HG03439 (cell line): ENCODE data around the gene SNRNP48.

Experiments
- ATAC-seq: cut with Tn5 transposase; IDR thresholded peaks from one replicate; pipeline ENCODE4 v1.9.1; 2021; ENCODE audit warnings: mild to moderate bottlenecking, moderate library complexity; ENCODE audit not compliant: unreplicated experiment

SNRNP48 gene

GRCh38 chr6:7589949-7590917, at the start of gene SNRNP48:
Gene SNRNP48 (plus strand): TSS chr6:7590198. CDS start chr6:7590258, 60 bp downstream.
- peak; percentile 99 for ATAC-seq

GRCh38 chr6:7540595-7540994, 49.4 kb upstream of the SNRNP48 start:
- ATAC-seq: no peak

GRCh38 chr6:7541175-7542064, 48.6 kb upstream of the SNRNP48 start, which contains the start of gene DSP:
Gene DSP (plus strand): TSS chr6:7541671. CDS start chr6:7541916, 245 bp downstream.
- no peak for ATAC-seq

GRCh38 chr6:7542065-7542873, 47.7 kb upstream of the SNRNP48 start:
- no peak for ATAC-seq

GRCh38 chr6:7542874-7543624, 46.9 kb upstream of the SNRNP48 start:
- no peak for ATAC-seq

DNA sequence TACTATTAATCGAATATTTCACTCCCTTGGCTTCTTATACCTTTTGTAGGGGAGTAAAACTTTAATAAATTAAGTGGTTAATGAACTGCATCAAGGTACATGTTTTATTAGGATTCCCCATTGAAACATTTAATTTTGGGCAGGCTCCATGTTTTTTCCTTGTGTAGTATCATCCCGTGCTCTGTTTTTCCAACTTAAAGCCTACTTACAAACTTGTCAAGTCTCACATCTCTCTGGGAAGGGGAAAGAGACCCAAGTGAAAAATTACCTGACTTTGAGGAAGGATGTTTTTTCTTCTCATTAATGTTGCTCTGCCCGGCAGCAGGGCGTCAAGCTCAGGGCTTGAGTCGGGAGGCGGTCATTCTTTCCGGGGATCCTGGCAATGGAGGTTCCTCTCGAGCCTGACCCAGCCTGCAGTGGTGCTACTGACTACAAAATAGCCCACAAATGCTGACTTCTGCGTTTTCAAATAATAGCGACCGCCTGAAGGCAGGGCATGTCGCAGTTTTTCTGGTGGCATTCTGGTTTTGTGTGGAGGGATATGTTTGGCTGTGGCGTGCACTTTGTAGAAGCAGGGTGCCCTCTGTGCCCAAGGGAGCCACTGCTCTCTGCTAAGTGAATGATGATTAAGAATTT, 46.1 kb upstream of the SNRNP48 start:
- ATAC-seq: no peak

- no peak for ATAC-seq
Observed at GRCh38 chr6:7544597-7544996, 45.4 kb upstream of the SNRNP48 start.

DNA sequence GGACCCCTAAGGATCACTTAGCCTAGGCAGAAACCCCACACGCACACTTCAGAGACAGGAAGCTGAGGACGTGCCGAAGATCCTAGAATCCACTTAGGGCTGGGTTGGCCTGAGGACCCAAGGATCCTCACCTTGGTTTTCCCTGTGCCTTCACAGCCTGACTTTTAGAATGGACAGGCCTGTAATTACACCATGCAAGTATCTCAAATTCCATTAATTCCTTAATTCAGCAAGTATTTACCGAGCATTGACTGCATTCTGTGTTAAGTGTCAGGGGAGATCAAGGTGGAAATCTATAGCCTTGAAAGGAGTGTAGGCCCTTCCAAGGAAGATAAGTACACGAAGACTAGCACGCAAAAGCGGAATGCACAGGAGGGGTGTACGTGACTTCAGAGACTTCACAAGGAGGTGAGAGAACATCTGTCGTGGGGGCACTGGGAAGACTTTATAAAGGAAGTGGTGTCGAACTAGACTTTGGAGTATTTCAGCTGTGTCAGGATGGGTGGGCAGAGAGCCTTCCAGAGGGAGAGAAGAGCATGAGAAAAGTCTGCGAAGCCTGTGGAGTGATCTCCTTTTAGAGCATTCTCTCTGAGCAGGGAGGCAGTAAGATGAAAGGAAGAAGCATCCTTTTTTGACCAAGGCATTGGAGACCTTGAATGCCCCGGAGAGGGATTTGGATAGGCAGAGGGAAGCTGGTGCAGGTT, 44.5 kb upstream of the SNRNP48 start:
- ATAC-seq: no peak

GRCh38 chr6:7546020-7546369, 44.0 kb upstream of the SNRNP48 start:
- ATAC-seq: no peak

DNA sequence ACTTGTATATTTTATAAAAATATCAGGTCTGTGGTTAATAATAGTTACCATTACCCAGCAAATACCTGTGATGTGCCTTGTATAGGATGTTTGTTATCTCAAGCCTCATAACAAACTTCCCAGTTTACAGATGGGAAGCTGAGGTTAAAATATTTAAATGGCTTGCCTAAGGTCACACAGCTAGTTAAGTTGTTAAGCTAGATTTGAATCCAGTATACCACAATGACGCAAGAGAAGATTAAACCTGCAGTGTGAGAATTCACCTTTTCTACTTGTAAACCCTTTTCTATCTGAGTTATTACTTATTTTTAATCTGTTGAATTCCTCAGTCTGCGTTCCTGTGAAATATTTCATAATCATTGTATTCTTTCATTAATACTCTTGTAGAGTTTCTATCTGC, 43.6 kb upstream of the SNRNP48 start:
- no peak for ATAC-seq

DNA sequence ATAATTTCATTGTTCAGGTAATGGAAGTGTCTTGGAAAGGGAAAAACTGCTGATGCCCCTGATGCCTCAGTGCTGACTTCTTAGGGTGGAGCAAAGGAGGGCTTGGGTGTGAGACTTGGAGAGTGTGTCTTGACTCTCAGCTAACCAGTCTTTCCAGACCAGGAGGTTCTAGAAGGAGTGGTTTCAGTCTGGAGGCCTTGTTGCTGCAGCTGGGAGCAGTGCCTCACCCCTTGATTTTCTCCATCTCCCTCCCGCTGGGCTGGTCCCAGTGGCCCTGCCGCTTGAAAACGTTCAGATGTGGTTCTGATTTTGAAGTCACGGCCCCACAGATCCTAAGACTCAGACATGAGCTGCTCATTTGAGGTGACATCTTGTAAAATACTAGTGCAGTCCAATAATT, 43.1 kb upstream of the SNRNP48 start:
- no peak for ATAC-seq

GRCh38 chr6:7547315-7547714, 42.7 kb upstream of the SNRNP48 start:
- ATAC-seq: no peak

- ATAC-seq: no peak
Observed at GRCh38 chr6:7550433-7550801, 39.6 kb upstream of the SNRNP48 start.

GRCh38 chr6:7554533-7555275, 35.3 kb upstream of the SNRNP48 start:
- no peak for ATAC-seq

- ATAC-seq: no peak
Observed at GRCh38 chr6:7555671-7556070, 34.3 kb upstream of the SNRNP48 start.

GRCh38 chr6:7556394-7557106, 33.4 kb upstream of the SNRNP48 start:
- no peak for ATAC-seq

DNA sequence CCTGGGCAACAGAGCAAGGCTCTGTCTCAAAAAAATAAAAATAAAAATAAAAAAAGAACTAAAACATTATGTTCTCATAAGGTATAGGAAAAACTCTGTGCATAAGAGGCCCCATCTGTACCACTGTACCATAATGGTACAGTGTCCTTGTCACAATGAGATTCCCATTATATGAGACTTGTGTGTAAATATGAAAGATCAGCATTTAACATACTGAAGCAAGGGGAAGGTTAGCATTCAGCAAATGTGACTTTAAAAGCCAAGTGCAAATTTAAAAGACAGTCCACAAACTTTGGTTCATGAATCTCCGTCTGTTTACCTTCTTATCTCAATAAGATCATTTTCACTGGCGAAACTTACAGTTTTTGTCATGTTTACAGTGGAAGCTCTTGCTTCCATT, 32.3 kb upstream of the SNRNP48 start:
- ATAC-seq: no peak

DNA sequence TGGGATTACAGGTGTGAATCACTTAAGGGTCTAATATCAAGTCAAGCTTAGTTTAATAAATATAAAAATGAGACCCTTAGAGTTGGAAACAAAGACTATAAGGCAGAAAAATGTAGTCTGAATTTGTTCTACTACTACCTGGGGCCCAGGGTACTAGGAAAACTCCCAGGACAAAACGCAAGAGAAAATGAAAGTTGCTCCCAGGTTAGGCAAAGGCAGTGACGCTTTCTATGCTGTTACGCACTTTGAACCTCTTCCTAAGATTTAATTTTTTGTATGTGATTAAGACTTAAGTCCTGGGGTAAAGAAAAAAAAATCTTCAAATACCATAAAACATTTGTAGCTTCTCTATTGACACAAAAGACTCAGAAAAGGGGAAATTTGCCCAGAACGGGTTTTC, 31.2 kb upstream of the SNRNP48 start:
- no peak for ATAC-seq
